ENCODE measurements around the gene REXO4. TPM values are rescaled to one million over a fixed set of nuclear protein-coding genes. Genes with fewer than 3 reads are reported as not detected.

REXO4 gene
- total RNA-seq, result 13.4 and 16.0 TPM in 2 replicates

GRCh38 chr9:133417541-133418461, at the start of gene REXO4:
TSS of gene REXO4 (minus strand) at chr9:133418010. CDS start at chr9:133417844, 166 bp downstream.

GRCh38 chr9:133459476-133460404, 41.9 kb upstream of the REXO4 start, which contains the start of gene CACFD1:
TSS of gene CACFD1 (plus strand) at chr9:133459978. CDS start at chr9:133460067, 89 bp downstream.

GRCh38 chr9:133421615-133422542, 4.1 kb upstream of the REXO4 start, which contains the start of gene ADAMTS13:
TSS of gene ADAMTS13 (plus strand) at chr9:133422367. CDS start at chr9:133422444, 77 bp downstream.

GRCh38 chr9:133375724-133376654, 41.8 kb downstream of the REXO4 start, which contains the start of the genes STKLD1 and SURF4:
TSS of gene STKLD1 (plus strand) at chr9:133376366. CDS start at chr9:133376474, 108 bp downstream.
TSS of gene SURF4 (minus strand) at chr9:133376060. CDS start at chr9:133375969, 91 bp downstream.

GRCh38 chr9:133356391-133357091, 61.3 kb downstream of the REXO4 start, which contains the start of the genes SURF1 and SURF2:
TSS of gene SURF1 (minus strand) at chr9:133356487. CDS start at chr9:133356453, 34 bp downstream.
TSS of gene SURF2 (plus strand) at chr9:133356550. CDS start at chr9:133356593, 43 bp downstream.

Other genes starting within 250 kb of the REXO4 start
- not detected in 2 replicates for gene OBP2B, start 208.8 kb downstream of the REXO4 start, total RNA-seq
- gene ABO, start 142.8 kb downstream of the REXO4 start, total RNA-seq, result 0.10 TPM in 1 of 2 replicates, not detected in the other
- 11.1 and 11.3 TPM in 2 replicates for gene SURF6, start 81.8 kb downstream of the REXO4 start, total RNA-seq
- 19.6 and 19.9 TPM in 2 replicates for gene MED22, start 69.9 kb downstream of the REXO4 start, total RNA-seq
- gene RPL7A, start 69.8 kb downstream of the REXO4 start, total RNA-seq, result 2,150 and 2,505 TPM in 2 replicates
- gene SURF1, start 61.5 kb downstream of the REXO4 start, total RNA-seq, result 11.7 and 19.3 TPM in 2 replicates
- 10.7 and 12.1 TPM in 2 replicates for gene SURF2, start 61.5 kb downstream of the REXO4 start, total RNA-seq
- 336 and 365 TPM in 2 replicates for gene SURF4, start 42.0 kb downstream of the REXO4 start, total RNA-seq
- gene STKLD1, start 41.6 kb downstream of the REXO4 start, total RNA-seq, result 0.33 and 1.6 TPM in 2 replicates
- 0.48 and 0.98 TPM in 2 replicates for gene ADAMTS13, start 4.4 kb upstream of the REXO4 start, total RNA-seq
- 4.9 and 11.1 TPM in 2 replicates for gene CACFD1, start 42.0 kb upstream of the REXO4 start, total RNA-seq
- 40.8 and 55.9 TPM in 2 replicates for gene SLC2A6, start 61.1 kb upstream of the REXO4 start, total RNA-seq
- gene MYMK, start 106.9 kb upstream of the REXO4 start, total RNA-seq, result not detected in 2 replicates
- gene ADAMTSL2, start 116.7 kb upstream of the REXO4 start, total RNA-seq, result 0.10 TPM in 1 of 2 replicates, not detected in the other
- not detected in 2 replicates for gene FAM163B, start 191.4 kb upstream of the REXO4 start, total RNA-seq
- not detected in 2 replicates for gene DBH, start 218.4 kb upstream of the REXO4 start, total RNA-seq